Suprapubic skin (tissue), 4 donors: Measurements from ENCODE around the gene TMPRSS11D.

Experiments used
- CTCF ChIP-seq, 2 donors: fragments of 200-600 bp in 1 of 2; fragments of 450-650 bp in 1 of 2; sonication (generic) in 1 of 2; IDR thresholded peaks; one replicate each; pipeline ENCODE4 v1.5.1; 2016 to 2019; ENCODE audit warnings: antibody characterized with exemption in 2 of 2, mild to moderate bottlenecking in 1 of 2, moderate library complexity in 1 of 2
- EP300 ChIP-seq: sonication (generic); formaldehyde crosslinking; IDR thresholded peaks from one replicate; pipeline ENCODE4 v1.6.1; 2017; ENCODE audit warnings: antibody characterized with exemption
- POLR2A ChIP-seq, 2 donors: fragments of 450-650 bp; IDR thresholded peaks; one replicate each; pipeline ENCODE4 v1.6.1; 2017; ENCODE audit warnings: antibody characterized with exemption in 2 of 2, mild to moderate bottlenecking in 2 of 2, moderate library complexity in 2 of 2
- POLR2AphosphoS5 ChIP-seq, 3 donors: sonication (generic); formaldehyde crosslinking; IDR thresholded peaks; one replicate each; pipeline ENCODE4 v1.6.1; 2017; ENCODE audit warnings: antibody characterized with exemption in 3 of 3

GRCh38 chr4:67883458-67883857 lies 344 bp downstream of the TMPRSS11D start:
- TF ChIP-seq CTCF (IDR thresholded peaks at IDR 0.05) = no peak
- no peak for TF ChIP-seq POLR2A (IDR thresholded peaks at IDR 0.05)
- no peak for TF ChIP-seq EP300
- no peak for TF ChIP-seq POLR2AphosphoS5 (IDR thresholded peaks at IDR 0.05)
